Hematopoietic multipotent progenitor cell treated with erythropoietin and hydrocortisone succinate and interleukin-3 and kit ligand, for 6 days (in vitro differentiated cells): ENCODE data around the gene KSR1.
"Not testable (repeated sequence)": the region's sequence is repeated elsewhere in the genome, so short reads cannot be mapped to it uniquely, and the experiment has no call there.

Source experiments
- DNase-seq: peaks from one replicate; pipeline ENCODE4 v3.0.0-alpha.2; 2015

The KSR1 gene

DNA sequence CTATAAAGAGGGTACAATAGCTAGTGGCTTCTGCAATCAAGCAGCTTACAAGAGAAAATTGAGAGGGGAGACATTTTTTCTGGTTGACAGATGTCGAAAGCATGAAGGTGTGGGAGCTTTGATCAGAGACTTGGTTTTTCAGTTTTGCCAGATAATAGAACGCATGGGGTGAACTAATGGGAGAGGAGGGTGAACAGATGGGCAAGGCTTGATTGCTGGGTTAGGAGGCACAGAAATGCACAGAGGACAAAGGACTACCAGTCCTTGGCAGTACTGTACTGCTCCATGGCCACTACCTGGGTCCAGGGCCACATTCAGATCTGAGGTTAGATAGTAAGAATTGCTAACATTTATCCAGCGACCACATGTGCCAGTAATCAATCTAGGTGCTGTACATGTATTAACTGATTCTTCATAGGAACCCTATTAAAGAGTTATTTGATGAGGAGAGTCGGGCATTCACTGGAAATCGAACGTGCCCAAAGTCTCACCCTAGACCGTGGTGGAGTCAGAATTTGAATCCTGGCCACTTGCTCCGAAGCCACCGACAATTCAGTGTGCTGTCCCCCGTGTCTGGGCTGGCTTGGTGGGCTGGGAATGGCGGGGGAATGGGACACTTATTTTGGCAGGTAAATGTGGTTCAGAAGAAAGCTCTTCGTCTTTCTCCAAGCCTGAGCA lies 873 bp upstream of the KSR1 start:
- peak; percentile 50 for DNase-seq

DNA sequence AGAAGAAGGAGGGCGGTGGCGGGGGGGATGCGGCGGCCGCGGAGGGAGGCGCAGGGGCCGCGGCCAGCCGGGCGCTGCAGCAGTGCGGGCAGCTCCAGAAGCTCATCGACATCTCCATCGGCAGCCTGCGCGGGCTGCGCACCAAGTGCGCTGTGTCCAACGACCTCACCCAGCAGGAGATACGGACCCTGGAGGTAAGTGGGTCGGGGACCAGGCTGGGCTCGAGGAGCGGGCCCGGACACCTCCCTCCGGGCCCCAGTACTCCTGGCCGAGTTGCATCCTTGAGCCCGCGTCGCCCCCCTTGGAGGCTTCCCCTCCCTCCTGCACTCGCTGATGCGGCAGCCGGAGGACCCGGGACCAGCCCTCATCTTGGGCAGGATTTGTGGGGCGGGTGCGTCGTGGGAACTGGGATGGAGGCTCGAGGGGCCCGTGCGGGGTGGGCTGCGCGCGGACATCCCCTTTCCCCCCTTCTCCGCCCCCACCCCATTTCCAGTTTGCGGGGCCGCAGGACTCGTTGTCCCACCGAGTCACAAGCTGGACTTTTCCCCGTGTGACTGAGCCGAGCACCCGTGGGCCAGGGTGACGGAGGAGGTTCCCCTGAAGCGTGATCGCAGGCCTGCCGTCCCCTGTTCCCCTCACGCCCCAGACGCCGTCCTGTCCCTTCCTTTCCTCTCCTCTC lies 572 bp downstream of the KSR1 start:
- peak; percentile 36 for DNase-seq

DNA sequence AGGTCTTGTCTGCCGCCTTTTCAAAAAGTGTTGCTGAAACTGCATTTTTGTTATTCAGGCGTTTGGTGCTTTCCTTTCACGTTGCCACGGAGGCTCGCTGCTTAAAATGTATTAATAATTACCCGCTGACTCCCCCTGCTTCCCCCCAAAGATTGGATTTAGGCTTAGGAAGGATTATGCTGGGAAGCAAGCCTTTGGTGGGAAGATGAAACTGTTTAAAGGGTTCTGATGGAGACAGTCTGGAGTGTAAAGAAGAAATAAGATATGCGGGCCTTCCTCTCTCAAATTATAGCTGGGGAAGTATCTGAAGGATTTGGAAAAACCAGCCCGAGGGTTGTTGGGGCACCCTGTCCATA lies 1.1 kb downstream of the KSR1 start:
- DNase-seq: no peak

- DNase-seq: peak; percentile 73
These were observed 1.7 kb downstream of the KSR1 start for GRCh38 chr17:27457731-27458523.

DNA sequence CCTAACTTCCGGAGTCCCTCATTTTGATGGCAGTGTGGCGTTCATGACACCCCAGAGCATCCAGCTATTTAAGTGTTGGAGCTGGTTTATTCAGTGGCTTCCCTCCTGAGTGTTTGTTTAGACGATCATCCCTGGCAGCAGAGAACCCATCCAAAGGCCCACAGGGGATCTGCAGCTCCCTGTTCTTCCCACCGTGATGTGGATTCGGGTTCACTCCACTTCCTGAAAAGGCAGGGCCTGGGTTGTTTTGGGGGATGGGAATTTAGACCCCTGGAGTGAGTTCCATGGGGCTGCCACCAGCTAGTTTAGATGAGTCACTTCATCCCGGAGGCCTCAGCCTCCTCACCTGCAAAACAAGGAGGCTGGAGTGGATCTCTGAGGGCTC lies 2.3 kb downstream of the KSR1 start:
- DNase-seq: no peak

DNA sequence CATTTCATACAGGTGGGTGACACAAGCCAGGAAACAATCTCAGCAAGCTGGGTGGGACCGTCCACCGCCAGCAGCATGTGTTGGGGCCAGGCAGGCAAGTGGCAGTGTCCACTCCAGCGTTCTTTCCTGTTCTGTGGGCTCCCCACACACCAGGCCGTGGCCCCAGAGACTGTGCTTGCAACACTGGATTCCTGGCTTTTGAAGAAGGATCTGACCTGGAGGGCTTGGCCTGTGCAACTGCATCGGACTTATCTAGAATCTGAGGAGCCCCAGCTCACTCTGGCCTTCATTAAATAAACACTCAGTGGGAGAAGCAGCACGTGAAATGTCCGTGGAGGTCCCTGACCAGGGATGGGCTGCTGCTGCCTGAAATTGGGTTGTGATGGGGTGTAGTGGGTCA lies 3.2 kb downstream of the KSR1 start:
- DNase-seq: no peak

DNA sequence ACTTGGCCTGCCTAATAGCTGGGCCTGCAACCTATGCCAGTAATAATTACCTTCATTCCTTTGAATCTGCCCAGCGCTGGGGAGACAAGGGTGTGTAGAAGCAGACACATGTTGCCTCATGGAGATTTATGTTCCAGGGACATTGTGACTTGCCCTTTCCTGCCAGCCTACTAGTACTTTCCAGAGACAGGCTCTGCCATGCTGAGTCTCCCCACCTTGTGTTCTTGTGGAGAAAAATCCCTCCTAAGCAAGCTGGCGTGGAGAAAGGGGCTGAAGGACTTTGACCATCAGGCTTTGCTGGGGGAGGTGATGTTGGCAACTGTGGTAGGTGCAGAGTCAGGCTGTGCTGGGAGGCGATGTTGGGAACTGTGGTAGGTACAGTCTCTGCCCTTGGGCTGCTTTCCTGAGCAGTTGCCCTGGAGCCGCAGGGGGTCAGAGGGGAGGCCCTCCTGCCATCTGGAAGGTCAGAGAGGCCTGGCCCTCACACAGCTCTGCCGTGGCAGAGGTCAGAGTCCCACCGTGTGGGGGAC lies 4.0 kb downstream of the KSR1 start:
- no peak for DNase-seq

- peak; percentile 79 for DNase-seq
These were observed 5.1 kb downstream of the KSR1 start for GRCh38 chr17:27461192-27461859.

GRCh38 chr17:27462149-27462548 lies 5.9 kb downstream of the KSR1 start:
- DNase-seq: no peak

DNA sequence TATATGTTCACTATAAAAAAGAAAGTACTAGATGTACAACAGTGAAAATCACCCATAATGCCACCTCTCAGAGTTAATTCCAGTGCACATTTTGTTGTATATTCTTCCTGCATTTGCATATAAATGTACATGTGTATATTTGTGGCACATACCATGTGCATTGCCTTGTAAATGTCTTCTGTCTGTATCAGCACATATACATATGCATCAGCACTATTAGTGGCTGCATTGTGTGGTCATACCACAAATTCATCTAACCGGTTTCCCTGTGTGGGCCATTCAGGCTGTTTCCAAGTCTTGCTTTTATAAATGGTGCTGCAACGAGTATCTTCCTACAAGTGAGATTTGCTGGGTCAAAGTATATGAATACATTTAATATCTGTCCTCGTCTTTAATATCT lies 6.5 kb downstream of the KSR1 start:
- no peak for DNase-seq

GRCh38 chr17:27463235-27463677 lies 7.0 kb downstream of the KSR1 start:
- DNase-seq: no peak

GRCh38 chr17:27464019-27464418 lies 7.8 kb downstream of the KSR1 start:
- not testable (repeated sequence) for DNase-seq

DNA sequence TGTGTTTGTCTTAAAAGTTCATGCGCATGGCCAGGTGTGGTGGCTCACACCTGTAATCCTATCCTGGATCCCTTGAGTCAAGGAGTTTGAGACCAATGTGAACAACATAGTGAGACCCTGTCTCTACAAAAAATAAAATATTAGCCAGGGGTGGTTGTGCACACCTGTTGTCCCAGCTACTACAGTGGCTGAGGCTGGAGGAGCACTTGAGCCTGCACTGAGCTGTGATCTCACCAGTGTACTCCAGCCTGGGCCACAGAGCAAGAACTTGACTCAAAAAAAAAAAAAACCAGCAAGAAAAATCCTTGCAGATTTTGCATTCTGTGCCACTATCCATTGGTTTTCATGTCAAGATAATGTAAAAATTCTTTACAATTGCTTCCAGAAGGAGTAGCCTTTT lies 8.2 kb downstream of the KSR1 start:
- no peak for DNase-seq

- DNase-seq: not testable (repeated sequence)
These were observed 9.6 kb downstream of the KSR1 start for GRCh38 chr17:27465875-27466274.

GRCh38 chr17:27466376-27466742 lies 10.1 kb downstream of the KSR1 start:
- no peak for DNase-seq

- peak; percentile 49 for DNase-seq
These were observed 10.6 kb downstream of the KSR1 start for GRCh38 chr17:27466743-27467375.

GRCh38 chr17:27469256-27469655 lies 13.0 kb downstream of the KSR1 start:
- DNase-seq: no peak

DNA sequence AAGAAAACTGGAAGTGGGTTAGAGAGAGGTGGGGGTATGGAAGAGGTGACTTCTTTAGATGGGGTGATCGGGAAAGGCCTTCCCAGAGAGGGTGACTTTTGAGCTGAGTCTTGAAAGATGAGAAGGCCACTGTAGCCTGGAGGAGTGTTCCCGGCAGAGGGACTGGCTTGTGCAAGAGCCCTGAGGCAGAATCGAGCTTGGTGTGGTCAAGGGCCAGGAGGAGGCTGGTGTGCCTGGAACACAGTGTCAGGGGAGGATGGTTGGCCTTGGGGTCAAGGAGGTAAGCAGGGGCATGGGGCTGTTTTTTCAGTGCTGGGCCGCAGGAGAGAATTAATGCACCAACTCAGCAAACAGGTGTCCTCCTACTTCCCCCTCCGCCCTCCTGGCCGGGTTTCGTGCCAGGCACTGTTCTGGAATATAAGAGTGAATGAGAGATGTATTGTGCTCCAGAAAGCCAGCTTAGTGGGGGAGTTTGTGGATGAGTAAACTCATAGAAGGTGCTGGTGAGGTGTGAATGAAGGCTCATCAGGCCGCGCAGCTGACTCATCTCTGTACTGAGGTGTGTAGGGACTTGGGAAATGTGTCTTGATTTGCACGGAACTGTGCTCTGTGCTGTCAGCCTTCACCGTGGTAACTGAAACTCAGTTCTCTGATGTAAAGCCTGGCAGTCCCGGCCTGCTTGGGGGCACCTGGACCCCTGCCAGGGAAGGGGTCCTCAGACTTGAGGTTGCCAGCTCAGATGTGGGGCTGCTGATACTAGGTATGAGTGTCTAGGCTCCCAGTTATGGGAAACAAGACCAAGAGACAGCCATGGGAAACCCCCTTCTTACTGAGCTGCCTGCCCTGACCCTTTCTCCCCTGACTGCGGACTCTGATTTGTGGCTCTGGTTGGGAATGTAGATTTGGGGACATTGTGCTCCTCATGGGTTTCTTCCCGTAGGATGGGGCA lies 15.3 kb downstream of the KSR1 start:
- DNase-seq: no peak

DNA sequence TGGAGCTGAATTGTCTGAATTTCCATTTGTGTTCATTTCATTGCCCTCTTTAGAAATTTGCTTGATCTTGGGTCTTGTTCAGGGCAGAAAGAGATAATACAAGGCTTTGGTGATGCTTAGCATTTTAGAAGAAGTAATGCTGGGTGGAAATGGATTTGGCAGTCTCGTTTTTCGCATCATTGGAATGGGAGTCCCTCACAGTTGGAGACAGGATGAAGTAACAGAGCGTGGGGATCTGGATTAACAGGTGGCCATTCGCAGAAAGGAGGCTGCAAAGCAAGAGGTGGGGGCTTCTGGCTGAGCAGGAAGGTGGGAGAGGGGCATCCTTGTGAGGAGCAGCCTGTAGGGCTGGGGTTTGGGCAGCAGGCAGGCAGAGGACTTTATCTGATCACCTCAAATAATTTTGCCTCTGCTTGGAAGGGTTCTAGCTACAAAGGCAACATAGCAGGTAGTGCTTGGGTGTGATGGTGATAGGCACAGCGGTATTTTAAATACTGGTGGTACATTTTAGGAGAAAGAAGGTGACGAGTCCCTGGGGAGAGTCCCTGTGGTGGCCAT lies 17.0 kb downstream of the KSR1 start:
- peak; percentile 72 for DNase-seq

DNA sequence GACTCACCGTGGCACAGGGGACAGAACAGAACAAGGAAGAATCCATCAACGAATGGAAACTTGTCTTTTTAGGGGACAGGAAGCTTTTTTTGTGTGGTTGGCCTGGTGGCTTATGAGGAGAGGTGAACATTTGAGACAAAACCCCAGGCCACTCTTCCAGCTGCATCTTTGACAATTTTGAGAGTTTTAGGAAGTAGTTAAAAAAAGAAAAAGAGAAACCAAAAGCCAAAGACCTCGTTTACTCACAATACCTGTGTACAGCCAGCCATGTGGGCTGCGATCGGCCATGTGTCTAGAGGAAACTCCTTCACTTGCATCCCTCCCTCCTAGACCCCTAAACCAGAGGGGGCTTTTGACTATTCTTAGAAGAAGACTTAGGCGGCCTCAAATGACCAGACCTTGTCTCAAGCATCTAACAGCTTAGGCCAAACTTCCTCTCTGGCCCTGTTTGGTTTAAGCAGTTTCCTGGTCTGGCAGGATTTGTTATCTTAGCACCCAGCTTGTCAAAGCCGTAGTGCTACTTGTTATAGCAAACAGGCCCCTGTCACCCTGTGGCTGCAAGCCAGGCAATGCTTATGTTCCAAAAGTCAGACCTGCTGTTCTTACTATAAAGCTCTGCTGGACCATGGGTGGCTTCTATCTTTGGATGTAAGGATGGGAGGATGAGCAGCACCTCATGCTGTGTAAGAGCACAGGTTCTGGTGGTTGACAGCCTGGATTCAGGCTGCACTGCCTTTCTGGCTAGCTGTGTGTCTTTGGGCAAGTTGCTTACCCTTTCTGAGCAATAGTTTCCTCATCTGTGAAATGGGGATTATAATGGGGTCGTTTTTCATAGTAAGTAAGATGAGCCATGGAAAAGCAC lies 17.7 kb downstream of the KSR1 start:
- peak; percentile 99 for DNase-seq
